ENCODE results near the gene RNF114. TPM values are rescaled to one million over a fixed set of nuclear protein-coding genes. Genes with fewer than 3 reads are reported as not detected.
"Not testable (repeated sequence)": the region's sequence is repeated elsewhere in the genome, so short reads cannot be mapped to it uniquely, and the experiment has no call there.

Gene RNF114
- total RNA-seq, 1 experiment from 2014 or later, result 75.1 TPM

GRCh38 chr20:49955167-49955566, 19.0 kb downstream of the RNF114 start:
- DNase-seq (ENCODE audit: low spot score), result no peak
- in situ Hi-C loops (cut with HindIII; ENCODE audit: low sequenced_read_pairs), result no loop called here

GRCh38 chr20:49955830-49956396, 19.7 kb downstream of the RNF114 start:
- in situ Hi-C loops (cut with HindIII; ENCODE audit: low sequenced_read_pairs), result not testable (repeated sequence)

GRCh38 chr20:49956689-49957088, 20.5 kb downstream of the RNF114 start:
- in situ Hi-C loops (cut with HindIII; ENCODE audit: low sequenced_read_pairs), result no loop called here
- DNase-seq (ENCODE audit: low spot score), result no peak

More at GRCh38 chr20:49955830-49956396, 19.7 kb downstream of the RNF114 start:
- not testable (repeated sequence) for DNase-seq (ENCODE audit: low spot score)

- in situ Hi-C loops (cut with HindIII; ENCODE audit: low sequenced_read_pairs), result not testable (repeated sequence)
- peak; percentile 88 for DNase-seq (ENCODE audit: low spot score)
Measured at GRCh38 chr20:49957089-49957938, 21.1 kb downstream of the RNF114 start.

GRCh38 chr20:49961413-49961812, 25.2 kb downstream of the RNF114 start:
- DNase-seq (ENCODE audit: low spot score), result no peak
- in situ Hi-C loops (cut with HindIII; ENCODE audit: low sequenced_read_pairs), result no loop called here

GRCh38 chr20:49964964-49965780, 29.0 kb downstream of the RNF114 start:
- no peak for DNase-seq (ENCODE audit: low spot score)
- in situ Hi-C loops (cut with HindIII; ENCODE audit: low sequenced_read_pairs), result no loop called here

- no peak for DNase-seq (ENCODE audit: low spot score)
- in situ Hi-C loops (cut with HindIII; ENCODE audit: low sequenced_read_pairs), result no loop called here
Measured at GRCh38 chr20:49965781-49966305, 29.6 kb downstream of the RNF114 start.

GRCh38 chr20:49966861-49967260, 30.7 kb downstream of the RNF114 start:
- no peak for DNase-seq (ENCODE audit: low spot score)
- in situ Hi-C loops (cut with HindIII; ENCODE audit: low sequenced_read_pairs), result no loop called here

GRCh38 chr20:49969234-49969633, 33.0 kb downstream of the RNF114 start:
- no peak for DNase-seq (ENCODE audit: low spot score)
- in situ Hi-C loops (cut with HindIII; ENCODE audit: low sequenced_read_pairs), result no loop called here

GRCh38 chr20:49969946-49970345, 33.7 kb downstream of the RNF114 start:
- no peak for DNase-seq (ENCODE audit: low spot score)
- in situ Hi-C loops (cut with HindIII; ENCODE audit: low sequenced_read_pairs), result no loop called here

- DNase-seq (ENCODE audit: low spot score), result no peak
Measured at GRCh38 chr20:49970498-49970897, 34.3 kb downstream of the RNF114 start.

GRCh38 chr20:49973981-49974380, 37.8 kb downstream of the RNF114 start:
- in situ Hi-C loops (cut with HindIII; ENCODE audit: low sequenced_read_pairs), result no loop called here
- no peak for DNase-seq (ENCODE audit: low spot score)

More at GRCh38 chr20:49970498-49970897, 34.3 kb downstream of the RNF114 start:
- in situ Hi-C loops (cut with HindIII; ENCODE audit: low sequenced_read_pairs), result no loop called here

- in situ Hi-C loops (cut with HindIII; ENCODE audit: low sequenced_read_pairs), result no loop called here
- DNase-seq (ENCODE audit: low spot score), result no peak
Measured at GRCh38 chr20:49976542-49976941, 40.3 kb downstream of the RNF114 start.

- in situ Hi-C loops (cut with HindIII; ENCODE audit: low sequenced_read_pairs); DNase-seq (ENCODE audit: low spot score): not testable (repeated sequence)
Measured at GRCh38 chr20:49977740-49978139, 41.5 kb downstream of the RNF114 start.

GRCh38 chr20:49978685-49979029, 42.5 kb downstream of the RNF114 start:
- in situ Hi-C loops (cut with HindIII; ENCODE audit: low sequenced_read_pairs), result no loop called here
- no peak for DNase-seq (ENCODE audit: low spot score)

- DNase-seq (ENCODE audit: low spot score), result peak; percentile 23
- in situ Hi-C loops (cut with HindIII; ENCODE audit: low sequenced_read_pairs), result no loop called here
Measured at GRCh38 chr20:49979030-49979832, 43.0 kb downstream of the RNF114 start.

GRCh38 chr20:49980140-49981008, 44.2 kb downstream of the RNF114 start:
- in situ Hi-C loops (cut with HindIII; ENCODE audit: low sequenced_read_pairs), result loop anchor here (10.0 kb wide), 1 partner anchor 174 kb away; the partner anchor contains the start of gene PEDS1
- DNase-seq (ENCODE audit: low spot score), result no peak

Data from G401 (cell line).